ENCODE results near the gene DNAAF1. TPM values are rescaled to one million over a fixed set of nuclear protein-coding genes. Genes with fewer than 3 reads are reported as not detected.

Gene DNAAF1
- total and polyA plus RNA-seq, 2 of the 8 experiments (the other 6 are each of a cell fraction or from before 2014, with no cell fraction given) = 0.09 to 0.15 TPM

GRCh38 chr16:84218176-84218823 is 73.2 kb downstream of the DNAAF1 start:
- Histone ChIP-seq H3K9me3 (ENCODE audit: insufficient read depth in 2 of 2, low read depth in 1 of 2, low read length in 1 of 2) (no peaks in the 10 kb centered on the region), H2AK5ac (ENCODE audit: low read depth, low read length) (no peak overlapping the region), H3K56ac (replicated peaks; ENCODE audit: insufficient read length, low read depth, low read length) (no peak overlapping the region), H3K18ac (ENCODE audit: extremely low read depth, low read length) (no peak overlapping the region), H4K8ac (ENCODE audit: extremely low read depth, insufficient read depth, low read length) (no peak overlapping the region), H3K23me2 (ENCODE audit: low read depth, low read length) (no peaks in the 10 kb centered on the region), H2BK5ac (ENCODE audit: low read depth, low read length) (no peak overlapping the region), H3K23ac (ENCODE audit: insufficient read length) (no peak overlapping the region), H2BK120ac (replicated peaks; ENCODE audit: low read depth, low read length) (no peak overlapping the region), H3K79me2 (ENCODE audit: control insufficient read depth in 1 of 2, insufficient read depth in 2 of 2, low read length in 2 of 2) (no peaks in the 10 kb centered on the region), H3K4me2 (ENCODE audit: insufficient read depth in 1 of 2, low read depth in 2 of 2, low read length in 2 of 2) (no peak overlapping the region), H2AFZ (ENCODE audit: low read length) (no peak overlapping the region), H2BK15ac (ENCODE audit: low read length) (no peak overlapping the region), H2BK12ac (ENCODE audit: low read depth, low read length) (no peak overlapping the region), H3K4me1 (replicated peaks in 1 of 4; ENCODE audit: control insufficient read depth in 3 of 4, insufficient read depth in 4 of 4, low read length in 3 of 4) (peaks cover 0 to 3% (median 1%) of the 10 kb centered on the region in 4 experiments; a peak in 3 of 7 replicates), H3K4ac (replicated peaks; ENCODE audit: insufficient read length, low read depth, low read length) (no peak overlapping the region), H3K36me3 (ENCODE audit: control insufficient read depth in 2 of 4, insufficient read depth in 4 of 4, low read length in 3 of 4) (no peaks in the 10 kb centered on the region), H2BK20ac (ENCODE audit: low read length) (no peak overlapping the region), H3K9ac (replicated peaks in 1 of 4; ENCODE audit: extremely low read depth in 1 of 4, low read depth in 3 of 4, low read length in 3 of 4) (no peak overlapping the region), H4K5ac (ENCODE audit: insufficient read length, low read depth, low read length) (no peak overlapping the region), H4K20me1 (replicated peaks in 1 of 2; ENCODE audit: control insufficient read depth in 1 of 2, insufficient read depth in 2 of 2, low read length in 2 of 2) (no peaks in the 10 kb centered on the region), H3K27ac (ENCODE audit: low read depth, low read length) (no peak overlapping the region), H3K27me3 (replicated peaks in 1 of 4; ENCODE audit: control insufficient read depth in 3 of 4, extremely low read depth in 1 of 4, insufficient read depth in 3 of 4, low read length in 3 of 4) (no peaks in the 10 kb centered on the region), H3K4me3 (ENCODE audit: extremely low read depth in 1 of 4, insufficient read depth in 2 of 4, low read depth in 3 of 4, low read length in 4 of 4) (no peak overlapping the region), H3K79me1 (ENCODE audit: low read depth, low read length) (no peaks in the 10 kb centered on the region), H3K14ac (ENCODE audit: insufficient read length) (no peak overlapping the region), H4K91ac (replicated peaks; ENCODE audit: insufficient read length, low read length) (no peak overlapping the region)
- CTCF ChIA-PET (ENCODE audit: partially characterized antibody) = interaction anchor here (0.5 to 1.0 kb wide), 3 partner anchors 43 to 90 kb away, joined by 3 to 5 read pairs (median 3); no protein-coding TSS in a partner anchor
- POLR2A ChIA-PET (ENCODE audit: partially characterized antibody) = interaction anchor here (0.9 to 1.1 kb wide), 2 partner anchors 24 to 196 kb away, joined by 3 read pairs; no protein-coding TSS in a partner anchor
- no peak for FAIRE-seq
- TF ChIP-seq NRF1 (IDR thresholded peaks at IDR 0.05; ENCODE audit: low read depth, low read length) (no peak), RFX5 (IDR thresholded peaks at IDR 0.05; ENCODE audit: borderline replicate concordance, low read depth, low read length) (peak; percentile 59; the same call in 1 of the 2 replicates), CHD2 (IDR thresholded peaks at IDR 0.05; ENCODE audit: low read length) (no peak)
- WGBS, 2 experiments (ENCODE audit: extremely low coverage in 1 of 2, insufficient coverage in 1 of 2, insufficient read length in 1 of 2, insufficient replicate concordance in 2 of 2, low coverage in 1 of 2, low lambda C conversion rate in 2 of 2, missing lambda C conversion rate in 1 of 2) = 93% methylated on average over 17 of the region's 17 CpGs; no CpG with 5 or more reads in 1 of the 2 experiments
- no peak for DNase-seq (ENCODE audit: low read depth in 1 of 2, low spot score in 2 of 2)

Measured in H1 (cell line).